Rectal smooth muscle tissue (tissue), 1 donor: ENCODE data around the gene BTBD7.

Experiments used
- H3K27ac ChIP-seq: one replicate; pipeline ENCODE4 v1.7.0; 2013; ENCODE audit warnings: low read depth, low read length, inconsistent platforms
- H3K27me3 ChIP-seq: one replicate; pipeline ENCODE4 v1.7.0; 2013; ENCODE audit warnings: low read length; ENCODE audit not compliant: control insufficient read depth, insufficient read depth
- H3K36me3 ChIP-seq: one replicate; pipeline ENCODE4 v1.7.0; 2013; ENCODE audit warnings: low read length; ENCODE audit not compliant: control insufficient read depth, insufficient read depth
- H3K4me1 ChIP-seq: one replicate; pipeline ENCODE4 v1.7.0; 2013; ENCODE audit warnings: low read length; ENCODE audit not compliant: control insufficient read depth, insufficient read depth
- H3K4me3 ChIP-seq: one replicate; pipeline ENCODE4 v1.7.0; 2013; ENCODE audit warnings: low read length
- H3K9ac ChIP-seq: one replicate; pipeline ENCODE4 v1.7.0; 2013; ENCODE audit warnings: low read length

The BTBD7 gene

GRCh38 chr14:93337884-93338283, 5.0 kb upstream of the BTBD7 start:
- Histone ChIP-seq H3K27me3 (no peaks in the 10 kb centered on the region), H3K9ac (no peak overlapping the region), H3K4me3 (no peak overlapping the region), H3K4me1 (peaks cover 4% of the 10 kb centered on the region), H3K36me3 (no peaks in the 10 kb centered on the region), H3K27ac (no peak overlapping the region)

- no peaks in the 10 kb centered on the region for H3K36me3 ChIP-seq
- peaks cover 4% of the 10 kb centered on the region for H3K4me1 ChIP-seq
- no peaks in the 10 kb centered on the region for H3K27me3 ChIP-seq
- no peak overlapping the region for H3K9ac ChIP-seq
- no peak overlapping the region for H3K27ac ChIP-seq
- H3K4me3 ChIP-seq: no peak overlapping the region
Observed at GRCh38 chr14:93337143-93337753, 4.4 kb upstream of the BTBD7 start.

GRCh38 chr14:93333631-93334103, 831 bp upstream of the BTBD7 start:
- Histone ChIP-seq H3K4me1 (peaks cover 6% of the 10 kb centered on the region), H3K9ac (peak overlapping the region; percentile 50), H3K4me3 (peak overlapping the region; percentile 82), H3K27me3 (no peaks in the 10 kb centered on the region), H3K36me3 (no peaks in the 10 kb centered on the region), H3K27ac (peak overlapping the region; percentile 76)

- Histone ChIP-seq H3K27me3 (no peaks in the 10 kb centered on the region), H3K27ac (peak overlapping the region; percentile 95), H3K36me3 (no peaks in the 10 kb centered on the region), H3K9ac (peak overlapping the region; percentile 63), H3K4me3 (peak overlapping the region; percentile 82), H3K4me1 (peaks cover 6% of the 10 kb centered on the region)
Observed at GRCh38 chr14:93332397-93332852, 411 bp downstream of the BTBD7 start.

GRCh38 chr14:93331728-93332396, 974 bp downstream of the BTBD7 start:
- Histone ChIP-seq H3K4me3 (peak overlapping the region; percentile 82), H3K4me1 (peaks cover 6% of the 10 kb centered on the region), H3K9ac (no peak overlapping the region), H3K27ac (peak overlapping the region; percentile 95), H3K27me3 (no peaks in the 10 kb centered on the region), H3K36me3 (no peaks in the 10 kb centered on the region)

DNA sequence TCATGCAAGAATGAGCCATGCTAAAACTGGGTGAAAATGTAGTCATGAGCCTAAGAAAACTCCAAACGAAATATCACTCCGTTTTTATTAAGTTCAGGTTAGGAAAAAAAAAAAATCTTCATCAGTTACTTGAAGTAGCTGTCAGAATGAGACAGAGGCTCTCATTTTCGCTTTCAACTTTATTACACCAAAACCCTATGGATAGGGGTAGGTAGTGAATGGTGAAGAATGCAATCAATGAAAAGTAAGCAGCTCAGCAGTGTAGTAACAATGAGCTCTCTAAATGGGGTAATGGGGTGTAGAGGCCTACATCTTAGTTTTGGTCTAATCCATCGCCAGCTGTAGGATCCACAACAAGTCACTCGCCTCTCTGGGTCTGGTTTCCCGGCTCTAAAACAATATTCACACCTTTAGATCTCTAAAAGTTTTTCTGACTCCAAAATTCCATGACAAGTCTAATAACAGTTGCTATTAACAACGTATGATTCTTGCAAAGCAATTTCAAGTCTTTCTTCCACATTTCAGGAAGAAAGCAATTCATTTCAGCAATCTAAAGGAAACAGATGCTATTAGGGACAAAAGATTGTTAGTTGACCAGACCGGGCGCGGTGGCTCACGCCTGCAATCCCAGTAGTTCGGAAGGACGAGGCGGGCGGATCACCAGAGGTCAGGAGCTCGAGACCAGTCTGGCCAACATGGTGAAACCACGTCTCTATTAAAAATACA, 1.7 kb downstream of the BTBD7 start:
- Histone ChIP-seq H3K36me3 (no peaks in the 10 kb centered on the region), H3K27me3 (no peaks in the 10 kb centered on the region), H3K4me1 (peaks cover 6% of the 10 kb centered on the region), H3K27ac (no peak overlapping the region), H3K4me3 (no peak overlapping the region), H3K9ac (no peak overlapping the region)

DNA sequence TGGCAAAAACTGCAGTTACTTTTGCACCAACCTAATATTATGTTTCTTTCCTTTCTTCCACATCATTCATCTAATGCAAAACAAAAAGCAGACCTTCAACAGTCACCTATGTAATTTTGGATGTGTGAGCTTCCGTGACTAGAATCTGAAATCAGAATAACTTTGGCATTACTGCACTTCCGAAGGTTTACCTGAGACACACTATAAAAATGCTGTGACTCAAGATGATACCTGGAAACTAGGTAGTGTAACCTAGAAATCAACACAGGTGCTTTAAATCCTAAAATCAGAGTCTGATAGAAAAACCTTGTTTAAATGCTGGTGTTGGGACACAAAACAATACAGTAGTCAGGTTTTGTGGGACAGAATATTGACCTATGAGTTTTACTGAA, 2.2 kb downstream of the BTBD7 start:
- Histone ChIP-seq H3K27me3 (no peaks in the 10 kb centered on the region), H3K27ac (no peak overlapping the region), H3K9ac (no peak overlapping the region), H3K4me3 (no peak overlapping the region), H3K36me3 (no peaks in the 10 kb centered on the region), H3K4me1 (peaks cover 6% of the 10 kb centered on the region)

DNA sequence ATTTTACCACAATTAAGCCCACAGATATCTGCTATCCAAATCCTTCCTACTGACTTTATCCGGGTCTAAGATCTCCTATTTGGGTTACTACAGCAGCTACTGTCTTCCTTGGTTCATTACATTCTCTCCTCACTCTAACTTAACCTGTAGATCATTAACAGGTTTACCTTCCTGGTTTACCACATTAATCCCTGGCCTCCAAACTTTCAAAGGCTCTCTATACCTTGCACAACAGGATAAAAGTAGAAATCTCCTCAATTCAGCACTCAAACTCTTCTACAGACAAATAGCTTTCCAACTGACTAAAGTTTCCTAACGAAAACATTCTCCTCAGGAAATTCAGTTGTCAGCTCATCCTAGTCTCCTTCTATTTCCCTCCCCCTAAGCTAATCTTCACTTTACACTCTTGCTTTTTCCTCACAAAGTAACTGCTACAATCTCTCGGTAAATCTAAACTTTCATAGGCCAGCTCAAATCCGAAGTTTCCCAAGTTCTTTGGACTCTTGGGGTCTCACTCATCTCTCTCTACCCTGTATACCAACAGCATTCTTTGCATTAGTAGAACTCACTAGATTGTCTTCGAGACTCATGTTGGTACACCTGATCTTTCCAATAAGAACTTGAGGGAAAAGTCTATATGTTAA, 2.7 kb downstream of the BTBD7 start:
- Histone ChIP-seq H3K4me3 (no peak overlapping the region), H3K9ac (no peak overlapping the region), H3K27me3 (no peaks in the 10 kb centered on the region), H3K36me3 (no peaks in the 10 kb centered on the region), H3K4me1 (peaks cover 6% of the 10 kb centered on the region), H3K27ac (no peak overlapping the region)

DNA sequence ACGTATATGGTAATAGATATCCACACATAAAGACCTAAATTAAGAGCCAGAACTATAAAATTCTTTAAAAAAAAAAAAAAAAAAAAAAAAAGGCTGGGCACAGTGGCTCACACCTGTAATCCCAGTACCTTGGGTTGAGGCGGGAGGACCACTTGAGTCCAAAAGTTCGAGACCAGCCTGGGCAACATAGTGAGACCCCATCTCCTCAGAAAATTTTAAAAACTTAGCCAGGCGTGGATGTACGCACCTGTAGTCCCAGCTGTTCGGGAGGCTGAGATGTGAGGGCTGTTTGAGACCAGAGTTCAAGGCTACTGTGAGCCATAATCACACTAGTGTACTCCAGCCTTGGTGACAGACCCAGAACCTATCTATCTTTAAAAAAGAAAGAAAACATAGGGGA, 4.3 kb downstream of the BTBD7 start:
- H3K27me3 ChIP-seq: no peaks in the 10 kb centered on the region
- H3K4me1 ChIP-seq: peaks cover 3% of the 10 kb centered on the region
- H3K9ac ChIP-seq: no peak overlapping the region
- H3K27ac ChIP-seq: no peak overlapping the region
- H3K4me3 ChIP-seq: no peak overlapping the region
- no peaks in the 10 kb centered on the region for H3K36me3 ChIP-seq

- Histone ChIP-seq H3K27ac (no peak overlapping the region), H3K36me3 (no peaks in the 10 kb centered on the region), H3K4me1 (peaks cover 2% of the 10 kb centered on the region), H3K27me3 (no peaks in the 10 kb centered on the region), H3K9ac (no peak overlapping the region), H3K4me3 (no peak overlapping the region)
Observed at GRCh38 chr14:93326196-93326595, 6.6 kb downstream of the BTBD7 start.

DNA sequence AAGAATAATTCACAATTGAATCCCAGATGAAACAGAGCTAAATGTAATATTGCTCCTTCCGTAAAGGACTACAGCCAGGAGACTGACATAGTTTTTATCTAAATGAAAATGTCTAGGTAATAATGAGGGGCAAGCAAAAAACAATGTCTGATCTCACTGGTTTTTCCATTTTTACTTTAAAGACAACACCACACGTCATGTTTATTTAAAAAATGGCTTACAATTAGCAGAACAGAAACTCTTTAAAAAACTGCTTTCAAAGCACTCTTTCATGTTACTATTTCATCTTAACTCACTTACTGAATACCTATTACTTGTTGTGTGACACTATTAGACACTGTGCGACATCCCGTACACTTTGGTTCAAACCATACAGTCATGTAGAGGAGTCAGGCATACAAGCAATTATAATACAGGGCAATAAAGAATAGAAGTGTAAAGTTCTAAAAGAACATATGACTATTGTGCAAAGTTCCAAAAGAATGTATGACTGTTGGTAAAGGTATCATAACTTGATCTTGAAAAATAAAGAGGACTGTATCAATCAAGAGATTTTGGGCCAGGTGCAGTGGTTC, 9.1 kb downstream of the BTBD7 start:
- H3K9ac ChIP-seq: no peak overlapping the region
- H3K4me1 ChIP-seq: no peaks in the 10 kb centered on the region
- no peaks in the 10 kb centered on the region for H3K27me3 ChIP-seq
- no peak overlapping the region for H3K27ac ChIP-seq
- H3K36me3 ChIP-seq: no peaks in the 10 kb centered on the region
- H3K4me3 ChIP-seq: no peak overlapping the region
